GM12865 (cell line): ENCODE results near the gene PLA2G4A.

ENCODE experiments used
- DNase-seq: peaks from one replicate; pipeline ENCODE4 v3.0.0; 2010; ENCODE audit warnings: low read depth
- H3K4me3 ChIP-seq: 2 replicates; pipeline ENCODE4 v1.5.1; 2011; ENCODE audit warnings: mild to moderate bottlenecking, low read depth, low read length, control low read depth
- TF ChIP-seq, protein P1 (sequence below): IDR thresholded peaks from 2 replicates; pipeline ENCODE4 v1.5.1; 2011; ENCODE audit warnings: low read length, control low read depth, low read depth, inconsistent platforms; ENCODE audit not compliant: insufficient read depth; ENCODE audit errors: missing control alignments

Gene PLA2G4A

DNA sequence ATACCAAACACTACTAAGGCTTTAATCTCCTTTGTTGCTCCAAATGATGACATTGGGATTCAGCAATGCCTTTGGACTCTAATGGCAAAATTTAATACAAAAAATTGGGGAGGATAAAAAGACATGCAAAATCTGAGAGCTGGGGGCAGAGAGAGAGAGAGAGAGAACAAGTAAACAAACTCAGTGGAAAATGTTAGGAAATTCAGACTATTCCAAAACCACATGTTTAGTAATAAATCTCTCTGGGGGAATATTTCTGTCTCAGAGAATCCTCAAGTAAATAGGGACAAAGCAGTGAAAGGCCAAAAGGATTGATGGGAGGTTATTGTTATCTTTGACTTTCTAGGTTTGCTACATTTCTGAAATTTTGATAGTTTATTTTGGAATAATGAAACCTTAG, 65.7 kb downstream of the PLA2G4A start:
- TF ChIP-seq, protein P1, sequence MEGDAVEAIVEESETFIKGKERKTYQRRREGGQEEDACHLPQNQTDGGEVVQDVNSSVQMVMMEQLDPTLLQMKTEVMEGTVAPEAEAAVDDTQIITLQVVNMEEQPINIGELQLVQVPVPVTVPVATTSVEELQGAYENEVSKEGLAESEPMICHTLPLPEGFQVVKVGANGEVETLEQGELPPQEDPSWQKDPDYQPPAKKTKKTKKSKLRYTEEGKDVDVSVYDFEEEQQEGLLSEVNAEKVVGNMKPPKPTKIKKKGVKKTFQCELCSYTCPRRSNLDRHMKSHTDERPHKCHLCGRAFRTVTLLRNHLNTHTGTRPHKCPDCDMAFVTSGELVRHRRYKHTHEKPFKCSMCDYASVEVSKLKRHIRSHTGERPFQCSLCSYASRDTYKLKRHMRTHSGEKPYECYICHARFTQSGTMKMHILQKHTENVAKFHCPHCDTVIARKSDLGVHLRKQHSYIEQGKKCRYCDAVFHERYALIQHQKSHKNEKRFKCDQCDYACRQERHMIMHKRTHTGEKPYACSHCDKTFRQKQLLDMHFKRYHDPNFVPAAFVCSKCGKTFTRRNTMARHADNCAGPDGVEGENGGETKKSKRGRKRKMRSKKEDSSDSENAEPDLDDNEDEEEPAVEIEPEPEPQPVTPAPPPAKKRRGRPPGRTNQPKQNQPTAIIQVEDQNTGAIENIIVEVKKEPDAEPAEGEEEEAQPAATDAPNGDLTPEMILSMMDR: no peak
- DNase-seq: no peak
- H3K4me3 ChIP-seq: no peak overlapping the region

DNA sequence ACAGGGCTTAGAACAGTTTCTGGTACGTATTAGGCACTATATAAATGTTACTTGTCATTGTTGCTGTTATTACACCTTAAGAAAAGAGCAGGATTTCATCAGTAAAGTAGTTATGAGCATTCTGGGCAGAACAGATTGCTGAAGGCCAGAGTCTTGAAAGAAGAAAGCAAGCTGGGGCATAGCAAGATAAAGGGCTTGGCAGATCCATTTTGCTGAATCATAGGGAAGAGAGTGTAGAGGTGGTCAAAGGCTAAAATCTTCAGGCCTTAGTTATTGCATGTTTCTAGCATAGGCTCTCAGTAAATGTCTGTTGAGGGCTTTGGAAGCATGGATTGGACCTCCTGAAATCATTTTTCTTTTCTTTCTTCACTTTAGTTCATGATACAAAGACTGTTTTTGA, 67.5 kb downstream of the PLA2G4A start:
- TF ChIP-seq, protein P1: no peak
- no peak for DNase-seq

DNA sequence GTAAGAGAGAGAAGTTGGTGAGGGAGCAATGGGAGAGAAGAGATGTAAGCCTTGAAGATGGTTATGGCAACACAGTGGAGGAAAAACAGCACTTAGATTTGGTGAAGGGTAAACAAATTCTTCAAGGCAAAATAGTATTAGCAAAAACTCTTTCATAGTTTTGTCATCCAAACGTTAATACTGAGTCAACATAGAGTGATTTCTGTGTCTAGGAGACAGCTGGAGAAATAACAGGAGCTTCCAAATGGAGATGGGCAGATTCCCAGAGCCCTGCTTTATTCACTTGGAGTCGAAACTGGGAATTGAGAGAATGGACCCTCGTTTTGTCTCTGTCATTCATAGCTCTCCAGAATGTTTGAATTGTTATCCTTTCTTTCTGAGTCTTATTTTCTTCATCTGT, 68.3 kb downstream of the PLA2G4A start:
- no peak for DNase-seq
- no peak overlapping the region for H3K4me3 ChIP-seq
- TF ChIP-seq, protein P1: no peak

More for the DNA sequence above, 67.5 kb downstream of the PLA2G4A start:
- no peak overlapping the region for H3K4me3 ChIP-seq

DNA sequence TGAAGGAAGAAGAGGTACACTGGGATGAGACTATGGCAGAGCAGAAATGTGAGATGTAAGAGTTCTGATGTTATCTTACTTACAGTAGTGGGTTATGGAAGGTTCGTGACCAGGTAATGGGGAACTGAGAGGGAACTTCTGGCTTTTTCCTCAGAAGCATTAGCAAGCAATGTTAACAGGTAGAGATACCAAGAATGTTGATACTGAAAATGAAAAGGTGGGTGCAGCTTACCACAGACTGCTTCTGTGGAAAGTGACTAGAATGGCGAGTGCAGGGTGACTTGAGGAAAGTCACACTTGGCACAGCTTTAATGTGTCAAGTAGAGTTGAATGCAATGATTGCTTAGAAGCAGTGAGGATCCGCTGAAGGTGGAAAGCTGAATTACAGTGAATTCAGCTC, 70.8 kb downstream of the PLA2G4A start:
- peak; percentile 77 for DNase-seq
- TF ChIP-seq, protein P1: no peak
- H3K4me3 ChIP-seq: no peak overlapping the region

DNA sequence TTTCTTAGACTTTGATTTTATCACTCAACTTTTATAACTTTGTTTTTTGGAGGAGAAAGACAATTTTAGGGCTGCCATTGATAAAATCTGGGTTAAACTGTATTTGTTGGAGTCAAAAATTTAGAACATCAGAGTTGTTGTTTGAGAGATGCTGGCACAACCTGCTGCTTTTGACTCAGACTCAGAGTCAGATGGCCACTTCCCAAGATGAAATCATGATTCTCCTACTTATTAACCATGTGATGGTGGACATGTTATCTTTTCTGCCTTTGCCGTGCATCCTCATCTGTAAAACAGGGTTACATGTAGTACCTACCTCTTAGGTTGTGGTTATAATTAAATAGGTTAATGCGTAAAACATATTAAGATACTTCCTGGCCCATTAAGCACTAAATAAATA, 71.2 kb downstream of the PLA2G4A start:
- no peak overlapping the region for H3K4me3 ChIP-seq
- TF ChIP-seq, protein P1: no peak
- no peak for DNase-seq

DNA sequence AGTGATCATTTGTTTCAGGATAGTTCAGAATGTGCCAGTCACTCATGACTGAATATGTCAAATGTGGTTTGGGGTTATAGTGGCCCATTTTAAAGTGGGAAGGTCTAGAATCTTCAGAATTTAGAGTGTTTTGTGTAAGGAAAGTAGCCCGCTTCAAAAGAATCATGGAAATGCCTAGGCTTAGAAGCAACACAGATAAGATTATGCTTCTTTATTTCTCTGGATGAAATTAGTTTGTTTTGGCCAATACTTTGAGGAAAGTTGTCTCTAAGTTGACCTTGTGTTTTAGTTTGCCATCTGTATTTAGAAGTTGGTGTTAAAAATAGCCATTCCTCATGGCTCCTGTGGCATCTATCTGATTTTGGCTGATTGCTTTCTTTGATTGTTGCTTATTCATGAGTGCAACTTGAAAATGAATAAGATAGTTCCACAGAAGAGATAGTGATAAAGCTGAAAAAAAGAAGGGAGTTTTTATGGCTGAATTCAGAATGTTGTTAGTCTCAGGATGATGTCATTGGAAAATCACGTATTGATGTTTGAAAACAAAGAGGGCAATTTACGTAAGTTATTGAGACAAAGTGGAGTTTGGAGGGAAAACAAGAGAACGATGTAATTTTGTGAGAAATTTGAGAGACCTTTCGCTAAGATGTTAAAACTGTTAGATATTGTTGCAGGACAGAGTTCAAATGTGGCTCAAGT, 71.9 kb downstream of the PLA2G4A start:
- H3K4me3 ChIP-seq: no peak overlapping the region
- TF ChIP-seq, protein P1: no peak
- no peak for DNase-seq

DNA sequence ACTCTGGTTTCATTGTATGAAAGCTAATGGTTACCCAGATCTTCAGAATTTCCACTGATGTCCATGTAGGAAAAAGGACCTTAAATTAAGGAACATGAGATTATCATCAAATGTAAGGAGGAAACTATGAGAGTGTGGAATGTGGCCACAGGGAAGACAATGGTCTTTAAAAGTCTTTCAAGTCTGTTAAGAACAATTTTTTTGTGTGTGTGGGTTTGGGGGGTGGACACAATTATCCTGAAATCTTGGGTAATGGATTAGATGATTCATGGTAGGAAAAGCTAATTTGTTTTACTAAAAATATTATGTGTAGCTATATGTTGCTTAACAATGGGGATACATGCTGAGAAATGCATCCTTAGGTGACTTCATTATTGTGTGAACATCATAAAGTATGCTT, 72.9 kb downstream of the PLA2G4A start:
- no peak overlapping the region for H3K4me3 ChIP-seq
- TF ChIP-seq, protein P1: no peak

More for the DNA sequence above, 72.9 kb downstream of the PLA2G4A start:
- DNase-seq: no peak
